Left ventricle myocardium superior (tissue), 1 donor: ENCODE measurements around the gene COL12A1. TPM values are rescaled to one million over a fixed set of nuclear protein-coding genes. Genes with fewer than 3 reads are reported as not detected.

Experiments used
- ATAC-seq: fragments of 200-7000 bp; cut with Tn5 transposase; one replicate; pipeline ENCODE4 v1.9.1; 2020; ENCODE audit warnings: mild to moderate bottlenecking, moderate library complexity
- DNase-seq: peaks from one replicate; pipeline ENCODE4 v3.0.0-alpha.2; 2020
- intact Hi-C: fragments of 100-400 bp; cut with micrococcal nuclease; formaldehyde crosslinking; loops from one replicate; pipeline ENCODE4 v1.11.0; 2022
- long read RNA-seq: library from polyadenylated mRNA; unstranded; transcript quantifications from one replicate; pipeline ENCODE4 v2.0.0, GENCODE V29; 2021
- total RNA-seq: library from RNA; stranded (reverse); fragmentation: NEBNext Ultra II Directional; extraction: Animal tissue kit (Norgen Biotek cat#: 25700); gene quantifications from one replicate; pipeline ENCODE4 v1.2.1, GENCODE V29; 2021
- donor health status: DM: no; HTN: yes; CAD: no; lungs with severe emphysema.

Gene COL12A1
- total RNA-seq: 9.5 TPM
- long read RNA-seq: 0 reads

DNA sequence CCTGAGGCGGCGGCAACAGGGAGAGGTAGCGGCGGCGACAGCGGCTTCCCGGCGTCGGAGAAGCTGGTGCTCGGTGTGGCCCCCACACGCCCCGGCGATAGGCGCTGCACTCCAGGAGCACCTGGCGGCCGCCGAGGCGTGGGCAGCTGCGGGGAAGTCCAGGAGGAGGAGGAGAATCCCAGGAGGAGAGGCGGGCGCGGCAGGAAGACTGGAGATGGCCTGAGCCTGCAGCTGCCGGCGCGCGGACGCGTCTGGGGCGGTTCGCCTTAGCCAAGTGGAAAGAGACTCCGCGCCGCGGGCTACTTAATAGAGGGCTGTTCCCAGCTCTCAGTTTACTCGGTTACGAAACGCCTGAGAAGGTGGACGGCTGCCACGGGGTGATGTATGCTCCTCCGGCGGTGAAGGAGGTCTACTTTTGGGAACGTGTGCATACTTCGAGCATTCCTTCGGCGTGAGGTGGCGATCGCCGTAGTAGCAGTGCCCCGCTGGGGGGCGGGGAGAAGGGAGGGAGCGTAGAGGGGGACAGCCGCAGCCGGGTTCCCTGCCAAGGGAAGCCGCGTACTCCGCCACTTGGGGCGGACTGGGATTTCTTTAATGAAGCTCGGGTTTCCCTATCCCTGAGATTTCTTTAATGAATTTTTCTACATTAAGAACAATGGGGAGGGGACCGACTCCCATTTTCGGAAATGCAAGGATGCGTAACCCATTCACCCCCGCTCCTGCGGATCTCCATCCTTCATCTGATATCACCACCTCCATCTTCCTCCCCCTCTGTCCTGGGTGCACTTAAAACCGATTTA is at the start of gene COL12A1:
Gene COL12A1 (minus strand): TSS at position 278 of the 800 bp plus-strand sequence. CDS start 3,261 bp downstream, outside the sequence.
- intact Hi-C loops: no loop called here
- peak; percentile 75 for ATAC-seq
- DNase-seq: peak; percentile 94

- no peak for ATAC-seq
- intact Hi-C loops: no loop called here
Measured at GRCh38 chr6:75250552-75250951, 44.7 kb upstream of the COL12A1 start.

DNA sequence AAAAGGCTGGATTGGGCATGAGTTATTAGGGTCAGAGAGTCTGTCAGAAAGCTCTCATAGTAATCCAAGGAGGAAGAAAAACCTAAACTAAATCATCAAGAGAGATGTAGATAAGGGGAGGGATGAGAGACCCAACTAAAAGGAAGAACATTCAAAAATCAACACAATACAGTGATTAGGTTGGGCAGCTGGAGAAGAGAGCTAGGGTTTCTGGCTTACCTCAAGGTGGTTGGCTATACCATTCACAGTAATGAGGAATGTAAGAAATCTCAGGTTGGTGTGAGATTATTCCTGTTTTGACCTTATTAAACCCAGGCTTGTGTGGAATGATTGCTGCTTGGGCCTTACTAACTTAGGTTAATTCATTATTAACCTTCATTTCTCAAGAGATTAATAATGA is 44.0 kb upstream of the COL12A1 start:
- intact Hi-C loops: no loop called here
- ATAC-seq (no peak), DNase-seq (no peak)

More at GRCh38 chr6:75250552-75250951, 44.7 kb upstream of the COL12A1 start:
- DNase-seq: no peak

- DNase-seq (no peak), ATAC-seq (no peak)
Measured at GRCh38 chr6:75246386-75246785, 40.5 kb upstream of the COL12A1 start.

DNA sequence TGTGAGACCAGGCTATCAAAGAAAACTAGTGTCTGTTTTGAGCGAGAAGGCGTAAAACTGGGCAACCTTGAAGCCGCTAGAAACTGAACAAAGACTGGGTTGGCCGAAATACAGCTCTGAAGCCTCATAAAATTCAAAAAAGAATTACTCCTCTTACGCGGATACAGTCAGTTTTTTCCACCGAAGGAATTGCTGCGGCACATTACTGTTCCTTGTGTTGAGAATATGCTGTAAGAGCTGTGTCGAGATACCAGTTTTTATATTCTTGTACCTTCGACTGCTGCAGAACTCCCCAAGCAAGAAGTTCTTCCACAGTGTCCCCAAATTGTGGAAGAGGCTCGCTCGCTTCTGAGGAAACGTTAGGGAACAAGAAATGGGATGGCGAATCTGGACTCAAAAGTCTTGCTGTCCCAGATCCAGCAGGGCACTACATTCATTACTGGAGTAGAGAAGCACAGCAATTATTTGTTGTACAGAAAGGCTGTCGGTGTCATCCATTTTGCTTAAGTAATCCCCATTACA is 38.3 kb upstream of the COL12A1 start:
- ATAC-seq (peak; percentile 15), DNase-seq (no peak)
- intact Hi-C loops: no loop called here

More at GRCh38 chr6:75246386-75246785, 40.5 kb upstream of the COL12A1 start:
- intact Hi-C loops: no loop called here

DNA sequence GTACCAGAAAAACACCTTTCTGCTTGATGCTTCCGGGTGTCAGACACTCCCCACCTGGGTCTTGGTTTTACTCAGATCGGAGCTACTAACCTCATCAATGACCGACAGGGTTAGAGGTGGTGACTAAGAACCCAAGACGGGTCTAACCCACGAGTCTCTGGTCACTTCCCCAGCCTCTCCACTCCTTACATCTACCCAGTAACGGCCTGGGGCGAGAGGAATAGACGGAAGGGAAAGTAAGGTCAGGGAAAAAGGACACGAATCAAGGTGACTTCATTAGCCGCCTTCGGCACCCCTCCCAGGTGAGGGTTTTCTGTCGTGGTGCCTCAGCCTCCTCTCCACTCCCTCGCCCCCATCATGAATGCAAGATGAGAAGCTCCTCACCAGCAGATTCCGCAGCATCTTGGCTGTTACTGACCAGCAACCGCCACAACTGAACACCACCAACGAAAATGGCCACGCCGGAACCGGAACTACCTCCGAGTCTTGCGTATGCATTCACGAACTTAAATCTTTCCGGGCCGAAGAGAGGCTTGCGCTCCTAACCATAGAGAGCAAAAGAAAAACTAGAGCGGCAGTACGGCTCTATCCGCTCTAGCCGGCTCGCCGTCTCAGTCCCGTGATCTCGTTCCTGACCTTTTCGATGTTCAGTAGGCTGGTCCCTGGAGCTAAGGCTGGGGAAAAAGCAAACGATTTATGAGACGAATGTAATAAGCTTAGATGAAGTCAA is 37.6 kb upstream of the COL12A1 start, which contains the start of gene COX7A2:
Gene COX7A2 (minus strand): TSS at position 469 of the 730 bp plus-strand sequence. CDS start 67 bp downstream, at position 402.
- peak; percentile 98 for ATAC-seq
- DNase-seq: peak; percentile 90
- intact Hi-C loops: no loop called here

DNA sequence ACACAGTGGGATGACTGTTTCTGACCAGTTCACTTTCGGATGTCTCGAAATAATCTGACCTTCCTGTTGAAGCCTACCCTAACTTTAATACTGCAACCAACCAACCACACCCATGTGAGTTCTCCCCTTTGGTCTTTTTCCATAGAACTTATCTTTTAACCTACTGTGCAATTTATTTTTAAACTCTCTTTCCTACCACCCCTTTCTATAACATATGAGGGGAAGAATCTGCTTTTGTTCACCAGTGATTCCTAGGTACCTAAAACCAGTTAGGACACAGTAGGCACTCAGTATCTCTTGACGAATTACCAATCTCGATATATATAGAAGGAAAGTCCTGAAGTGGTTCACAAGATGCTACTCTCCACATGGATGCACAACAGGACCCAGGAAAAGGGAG is 30.8 kb upstream of the COL12A1 start:
- intact Hi-C loops: no loop called here
- DNase-seq: no peak
- ATAC-seq: no peak

- ATAC-seq (no peak), DNase-seq (no peak)
- intact Hi-C loops: no loop called here
Measured at GRCh38 chr6:75235271-75235670, 29.4 kb upstream of the COL12A1 start.

DNA sequence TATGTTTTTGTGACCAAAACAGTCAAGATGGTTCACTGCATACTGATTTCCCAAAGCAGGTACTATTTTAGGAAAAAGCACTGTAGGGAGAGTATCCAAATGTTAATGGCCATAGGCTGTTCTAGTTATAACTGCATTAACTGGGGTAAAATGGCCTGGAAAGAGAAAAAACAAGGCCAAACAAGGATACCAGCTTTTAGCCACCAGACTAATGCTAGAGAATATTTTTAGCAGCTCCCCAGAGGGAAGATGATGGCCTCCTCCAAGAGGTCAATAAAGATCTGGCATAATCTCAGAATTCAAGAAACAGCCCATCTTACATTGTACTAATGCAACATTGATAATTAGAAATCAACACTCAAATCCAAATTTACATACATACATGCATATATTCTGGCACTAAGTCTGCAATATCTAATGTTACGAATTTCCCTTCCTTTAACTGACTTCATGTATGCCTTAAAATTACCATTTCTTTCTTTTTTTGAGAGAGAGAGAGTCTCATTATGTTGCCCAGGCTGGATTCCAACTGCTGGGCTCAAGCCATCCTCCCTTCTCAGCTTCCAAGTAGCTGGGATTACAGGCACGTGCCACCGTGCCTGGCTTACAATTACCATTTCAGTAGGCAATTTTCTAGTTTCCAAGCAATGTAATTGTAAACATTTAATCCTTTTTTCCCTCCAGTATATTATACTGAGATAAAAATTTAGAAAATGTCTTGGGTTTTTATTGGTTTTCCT is 28.4 kb upstream of the COL12A1 start:
- no peak for DNase-seq
- ATAC-seq: peak; percentile 32
- intact Hi-C loops: no loop called here

DNA sequence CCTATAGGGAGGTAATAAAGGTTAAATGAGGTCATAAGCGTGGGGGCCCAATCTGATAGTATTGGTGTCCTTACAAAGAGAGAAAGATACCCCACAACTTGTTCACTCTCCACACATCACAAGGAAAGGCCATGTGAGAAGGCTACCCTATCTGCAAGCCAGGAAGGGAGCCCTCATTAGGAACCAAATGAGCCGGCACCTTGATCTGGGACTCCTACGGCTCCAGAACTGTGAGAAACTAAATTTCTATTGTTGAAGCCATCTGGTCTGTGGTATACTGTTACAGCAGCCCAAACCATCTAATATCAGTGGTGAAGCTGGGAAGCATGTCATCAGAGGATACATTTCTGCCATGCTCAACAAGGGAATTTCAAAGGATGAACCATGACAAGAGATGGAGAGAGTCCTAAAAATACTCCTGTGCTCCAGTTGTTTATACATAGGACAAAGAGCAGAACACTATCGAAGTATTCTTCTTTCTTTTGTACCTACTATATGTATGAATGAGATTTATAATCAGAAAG is 27.3 kb upstream of the COL12A1 start:
- intact Hi-C loops: no loop called here
- DNase-seq: no peak

DNA sequence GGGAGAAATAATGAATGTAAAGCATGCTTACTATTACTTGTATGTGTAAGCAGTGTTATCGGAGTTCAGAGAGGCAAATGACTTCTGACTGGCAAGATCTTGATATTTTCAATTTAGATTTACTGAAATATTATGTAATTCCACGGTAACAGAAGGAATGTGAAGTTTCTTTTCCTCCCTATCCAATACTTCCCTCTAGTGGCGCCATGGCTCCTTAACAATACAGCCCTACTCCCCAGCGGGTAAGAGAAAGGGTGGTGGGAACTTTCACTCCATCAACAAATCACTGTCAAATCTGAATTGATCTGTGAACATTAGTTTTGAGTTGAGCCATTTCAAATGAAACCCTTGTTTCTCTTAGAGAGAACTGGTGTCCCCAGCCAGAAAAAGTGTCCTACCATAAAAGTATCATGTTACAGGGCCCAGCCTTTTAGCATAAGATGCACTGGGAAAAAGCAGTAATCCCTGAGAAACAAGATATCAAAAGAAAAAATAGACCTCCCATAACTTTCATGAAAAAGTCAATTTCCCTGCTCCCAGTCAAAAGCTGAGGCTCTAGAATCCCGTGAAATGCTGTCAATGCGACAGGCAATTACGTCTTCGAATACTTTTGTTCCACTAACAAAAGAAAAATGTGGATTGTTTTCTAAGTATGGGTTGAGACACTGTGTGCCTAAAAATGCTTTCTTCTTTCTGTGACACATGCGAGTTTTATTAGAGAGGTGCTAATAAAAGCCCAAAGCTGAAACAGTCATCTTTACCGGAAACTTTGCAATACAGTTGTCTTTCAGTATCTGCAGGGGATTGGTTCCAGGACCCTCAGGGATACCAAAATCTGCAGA is 24.9 kb upstream of the COL12A1 start:
- intact Hi-C loops: no loop called here
- ATAC-seq (peak; percentile 77), DNase-seq (no peak)

More for the DNA sequence above, 27.3 kb upstream of the COL12A1 start:
- no peak for ATAC-seq

- DNase-seq (no peak), ATAC-seq (no peak)
- intact Hi-C loops: no loop called here
Measured at GRCh38 chr6:75224303-75224926, 18.6 kb upstream of the COL12A1 start.

GRCh38 chr6:75223428-75223827 is 17.6 kb upstream of the COL12A1 start:
- intact Hi-C loops: no loop called here
- DNase-seq (no peak), ATAC-seq (no peak)

DNA sequence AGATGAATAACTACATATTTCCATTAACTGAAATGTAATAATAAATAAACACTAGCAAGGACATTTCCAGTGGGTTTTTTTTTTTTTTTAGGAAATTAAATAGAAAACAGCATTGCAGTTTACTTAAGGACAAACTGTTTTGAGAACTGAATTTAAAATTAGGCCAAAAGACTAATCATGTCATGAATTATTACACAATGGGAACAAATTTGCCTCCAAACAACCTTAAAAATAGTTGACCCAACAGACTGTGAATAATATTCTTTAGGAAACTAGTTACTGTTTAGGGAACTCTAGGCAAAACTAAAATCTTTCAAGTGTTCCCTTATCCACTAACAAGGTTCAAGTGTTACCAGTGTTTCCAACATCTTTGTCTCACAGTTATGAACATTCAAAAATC is 16.4 kb upstream of the COL12A1 start:
- peak; percentile 41 for ATAC-seq
- DNase-seq: no peak
- intact Hi-C loops: no loop called here

DNA sequence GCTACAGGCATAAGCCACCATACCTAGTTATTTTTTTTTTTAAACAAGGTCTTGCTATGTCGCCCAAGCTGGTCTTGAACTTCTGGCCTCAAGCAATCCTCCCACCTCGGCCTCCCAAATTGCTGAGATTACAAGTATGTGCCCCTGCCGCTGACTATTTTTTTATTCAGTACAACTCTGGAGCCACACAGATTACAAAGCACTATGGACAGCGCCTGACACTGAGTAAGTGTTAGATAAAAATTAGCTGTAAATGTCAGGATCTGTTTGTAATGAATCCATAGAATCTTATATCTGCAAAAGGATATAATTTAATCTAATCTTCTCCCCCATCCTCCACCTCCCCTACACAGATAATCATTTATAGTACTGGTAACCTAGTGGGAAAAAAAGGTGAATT is 15.3 kb upstream of the COL12A1 start:
- ATAC-seq: no peak
- DNase-seq: no peak
- intact Hi-C loops: no loop called here

GRCh38 chr6:75220357-75220756 is 14.5 kb upstream of the COL12A1 start:
- intact Hi-C loops: no loop called here
- ATAC-seq: no peak
- DNase-seq: no peak

- no peak for DNase-seq
- ATAC-seq: no peak
- intact Hi-C loops: no loop called here
Measured at GRCh38 chr6:75219263-75219662, 13.4 kb upstream of the COL12A1 start.

- ATAC-seq (peak; percentile 81), DNase-seq (no peak)
- intact Hi-C loops: no loop called here
Measured at GRCh38 chr6:75217193-75217592, 11.3 kb upstream of the COL12A1 start.
